Epidermal melanocyte (primary cell): Measurements from ENCODE around the gene ZNF564.
"Not testable (repeated sequence)": the region's sequence is repeated elsewhere in the genome, so short reads cannot be mapped to it uniquely, and the experiment has no call there.

Experiments used
- DNase-seq: peaks from one replicate; pipeline ENCODE4 v3.0.0; 2011; ENCODE audit warnings: low spot score; ENCODE audit not compliant: insufficient read length

The ZNF564 gene

GRCh38 chr19:12551060-12551832 is at the start of gene ZNF564:
Gene ZNF564 (minus strand): TSS chr19:12551482. CDS start chr19:12551332, 150 bp downstream.
- DNase-seq = peak; percentile 99

- DNase-seq = no peak
Observed at GRCh38 chr19:12597594-12597993, 46.3 kb upstream of the ZNF564 start.

DNA sequence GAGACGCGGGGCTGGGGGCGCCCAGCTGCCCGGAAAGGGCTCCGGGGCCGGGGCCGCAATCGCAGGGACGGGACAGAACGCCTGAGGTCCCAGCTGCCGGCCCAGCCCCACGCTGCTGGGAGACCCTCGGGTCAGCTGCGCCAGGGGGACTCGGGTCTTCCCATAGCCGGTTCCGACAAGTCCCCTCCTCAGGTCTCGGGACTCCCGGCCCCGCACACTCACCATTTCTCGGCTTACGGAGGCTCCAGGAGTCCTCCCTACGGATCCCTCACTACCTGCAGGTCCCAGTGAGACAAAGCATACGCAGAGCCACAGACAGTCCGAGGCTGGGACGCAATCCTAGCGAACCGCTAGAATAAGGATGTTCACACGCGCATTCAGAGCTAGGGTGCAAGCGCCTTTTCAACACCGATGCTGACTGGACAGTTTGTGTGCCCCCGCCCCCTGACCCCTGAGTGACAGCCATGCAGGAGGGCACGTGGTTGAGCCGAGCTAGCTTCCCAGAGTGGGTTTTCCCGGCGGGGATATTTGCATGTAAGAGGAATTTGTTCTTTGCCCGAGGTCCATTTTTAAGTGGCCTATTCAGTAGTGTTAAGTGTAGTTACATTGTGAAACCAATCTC is 45.8 kb upstream of the ZNF564 start:
- DNase-seq = peak; percentile 79

DNA sequence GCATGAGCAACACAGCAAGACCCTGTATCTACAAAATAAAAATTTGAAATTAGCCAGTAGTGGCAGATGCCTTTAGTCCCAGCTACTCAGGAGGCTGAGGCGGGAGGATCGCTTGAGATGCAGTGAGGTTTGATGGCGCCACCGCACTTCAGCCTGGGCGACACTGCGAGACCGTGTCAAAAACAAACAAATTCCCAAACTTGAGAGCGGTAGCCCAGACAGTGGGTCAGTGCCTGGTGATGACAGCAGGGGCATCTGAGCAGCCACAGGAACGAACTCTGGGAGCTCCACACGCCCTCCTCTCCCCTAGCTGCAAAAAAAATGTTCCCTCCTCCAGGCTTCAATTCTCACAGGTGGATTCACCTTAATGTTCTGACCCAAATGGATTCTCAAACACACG is 45.2 kb upstream of the ZNF564 start:
- DNase-seq = no peak

GRCh38 chr19:12581100-12581499 is 29.8 kb upstream of the ZNF564 start:
- no peak for DNase-seq

GRCh38 chr19:12580180-12580694 is 29.0 kb upstream of the ZNF564 start:
- DNase-seq = no peak

- no peak for DNase-seq
Observed at GRCh38 chr19:12578641-12579040, 27.4 kb upstream of the ZNF564 start.

GRCh38 chr19:12574036-12574435 is 22.8 kb upstream of the ZNF564 start:
- DNase-seq = no peak

DNA sequence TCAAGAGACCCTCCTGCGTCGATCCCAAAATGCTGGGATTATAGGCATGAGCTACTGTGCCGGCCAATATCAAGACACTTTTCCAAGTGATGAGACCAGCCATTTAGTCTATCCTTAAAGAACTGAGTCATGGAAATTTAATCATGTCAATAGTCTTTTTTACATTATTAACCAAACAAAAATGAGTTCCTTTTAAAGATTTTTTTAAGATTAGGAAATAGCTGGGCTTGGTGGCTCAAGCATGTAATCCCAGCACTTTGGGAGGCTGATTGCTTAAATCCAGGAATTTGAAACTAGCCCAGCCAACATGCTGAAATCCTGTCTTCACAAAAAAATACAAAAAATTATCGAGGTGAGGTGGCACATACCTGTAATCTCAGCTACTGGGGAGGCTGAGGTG is 16.7 kb upstream of the ZNF564 start:
- no peak for DNase-seq

DNA sequence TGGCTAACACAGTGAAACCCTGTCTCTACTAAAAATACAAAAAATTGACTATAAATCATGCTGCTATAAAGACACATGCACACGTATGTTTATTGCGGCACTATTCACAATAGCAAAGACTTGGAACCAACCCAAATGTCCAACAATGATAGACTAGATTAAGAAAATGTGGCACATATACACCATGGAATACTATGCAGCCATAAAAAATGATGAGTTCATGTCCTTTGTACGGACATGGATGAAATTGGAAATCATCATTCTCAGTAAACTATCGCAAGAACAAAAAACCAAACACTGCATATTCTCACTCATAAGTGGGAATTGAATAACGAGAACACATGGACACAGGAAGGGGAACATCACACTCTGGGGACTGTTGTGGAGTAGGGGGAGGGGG is 15.1 kb upstream of the ZNF564 start:
- not testable (repeated sequence) for DNase-seq

DNA sequence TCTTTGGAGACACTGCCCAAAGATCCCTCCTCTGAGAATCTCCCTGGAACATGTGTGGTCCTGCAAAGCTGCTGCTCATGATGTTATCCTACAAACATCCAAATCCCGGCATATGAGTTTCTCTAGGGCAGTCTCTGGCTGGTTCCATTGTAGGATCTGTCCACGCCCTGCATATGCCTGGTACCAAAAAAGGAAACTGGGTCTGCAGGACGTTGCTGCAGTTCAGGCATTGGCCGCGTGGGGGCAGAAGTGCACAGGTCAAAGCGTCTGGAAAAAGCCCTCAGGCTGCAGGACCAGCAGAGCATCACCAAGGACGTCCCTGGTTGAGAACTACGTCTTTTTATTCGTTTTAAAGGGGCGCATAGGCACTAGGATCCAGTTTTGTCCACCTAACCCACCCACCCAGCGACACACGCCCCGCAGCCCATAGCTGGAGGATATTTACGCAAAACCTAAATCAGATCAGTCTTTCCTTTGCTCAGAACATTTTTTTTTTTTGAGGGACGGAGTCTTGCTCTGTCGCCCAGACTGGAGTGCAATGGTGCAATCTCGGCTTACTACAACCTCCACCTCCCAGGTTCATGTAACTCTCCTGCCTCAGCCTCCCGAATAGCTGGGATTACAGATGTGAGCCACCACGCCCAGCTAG is 12.9 kb upstream of the ZNF564 start:
- DNase-seq = peak; percentile 97

GRCh38 chr19:12555456-12555930 is 4.2 kb upstream of the ZNF564 start:
- no peak for DNase-seq

DNA sequence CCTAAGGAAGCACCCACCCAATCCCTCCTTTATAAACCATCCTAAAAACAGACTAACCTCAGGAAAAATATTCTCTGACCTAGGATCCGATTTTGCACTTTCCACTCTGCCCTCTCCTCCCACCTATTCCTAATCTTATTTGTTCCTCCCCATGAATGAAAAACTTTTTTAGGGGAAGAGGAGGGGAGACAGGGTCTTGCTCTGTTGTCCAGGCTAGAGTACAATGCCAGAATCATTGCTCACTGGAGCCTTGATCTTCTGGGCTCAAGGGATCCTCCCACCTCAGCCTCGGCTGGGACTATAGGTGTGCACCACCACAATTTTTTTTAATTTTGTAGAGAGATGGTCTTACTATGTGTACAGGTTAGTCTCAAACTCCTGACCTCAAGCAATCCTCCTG is 4.4 kb downstream of the ZNF564 start:
- DNase-seq = no peak

DNA sequence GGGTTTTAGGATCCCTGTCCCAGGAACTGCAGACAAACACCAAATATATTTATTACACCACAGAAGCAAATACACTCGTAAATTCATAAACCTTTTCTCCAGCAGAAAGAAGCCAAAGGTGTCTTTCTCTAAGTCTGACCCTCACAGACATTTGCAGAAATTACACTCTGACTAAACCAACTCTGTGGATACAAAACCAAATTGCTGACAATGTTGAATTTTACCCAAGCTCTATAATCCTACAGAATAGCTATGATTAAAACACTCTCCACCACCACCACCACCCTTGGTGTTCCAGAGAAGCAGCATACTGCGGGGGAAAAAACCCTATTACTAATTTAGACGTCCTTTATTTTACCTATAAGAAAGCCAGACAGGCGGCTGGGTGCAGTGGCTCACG is 5.2 kb downstream of the ZNF564 start:
- DNase-seq = no peak

- DNase-seq = no peak
Observed at GRCh38 chr19:12545267-12545666, 6.0 kb downstream of the ZNF564 start.

- no peak for DNase-seq
Observed at GRCh38 chr19:12544401-12544876, 6.8 kb downstream of the ZNF564 start.

DNA sequence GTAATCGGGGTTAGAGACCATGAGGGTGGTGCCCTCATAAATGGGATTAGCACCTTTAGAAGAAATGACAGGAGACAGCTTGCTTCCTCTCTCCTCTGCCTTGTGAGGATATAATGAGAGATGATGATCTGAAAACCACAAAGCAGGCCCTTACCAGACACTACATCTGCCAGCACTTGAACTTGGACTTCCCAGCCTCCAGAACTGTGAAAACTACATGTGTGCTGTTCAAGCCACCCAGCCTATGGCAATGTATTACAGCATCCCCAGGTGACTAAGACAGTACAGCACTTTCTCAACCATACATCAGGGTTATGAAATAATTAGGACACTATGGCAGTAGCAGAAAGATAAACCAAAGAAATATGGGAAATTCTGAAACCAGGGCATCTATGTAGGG is 7.4 kb downstream of the ZNF564 start:
- DNase-seq = no peak

GRCh38 chr19:12527034-12527836 is 24.0 kb downstream of the ZNF564 start:
- DNase-seq = no peak

- no peak for DNase-seq
Observed at GRCh38 chr19:12526542-12526941, 24.7 kb downstream of the ZNF564 start.

- no peak for DNase-seq
Observed at GRCh38 chr19:12521996-12522395, 29.3 kb downstream of the ZNF564 start.

DNA sequence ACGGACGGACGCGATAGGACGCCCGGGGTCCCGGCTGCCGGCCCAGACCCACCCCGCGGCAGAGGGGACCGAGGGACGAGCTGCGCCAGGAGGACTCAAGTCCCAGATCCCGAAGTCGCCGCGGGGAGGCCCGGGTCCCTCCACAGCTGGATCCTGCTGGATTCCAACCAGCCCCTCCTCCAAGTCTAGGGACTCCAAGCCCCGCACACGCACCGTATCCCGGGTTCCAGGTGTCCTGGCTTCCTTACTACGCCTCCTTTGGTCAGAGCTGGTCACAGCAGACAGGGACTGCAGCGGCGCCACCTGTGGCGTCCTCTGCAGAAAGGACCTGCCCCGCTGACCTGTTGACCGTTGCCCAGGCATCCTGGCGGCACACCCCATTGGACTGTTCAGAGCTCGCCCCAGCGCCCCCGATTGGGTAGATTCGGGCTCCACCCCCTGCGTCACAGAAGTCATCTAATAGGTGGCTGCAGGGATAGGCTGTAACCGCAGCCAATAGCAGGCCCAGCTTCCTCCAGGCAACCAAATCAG is 37.7 kb downstream of the ZNF564 start:
- no peak for DNase-seq
